ENCODE data around the gene GABPB2. TPM values are rescaled to one million over a fixed set of nuclear protein-coding genes. Genes with fewer than 3 reads are reported as not detected.

The GABPB2 gene
- polyA plus RNA-seq, 1 of the 3 experiments (the other 2 are of a cell fraction), result 2.4 TPM

DNA sequence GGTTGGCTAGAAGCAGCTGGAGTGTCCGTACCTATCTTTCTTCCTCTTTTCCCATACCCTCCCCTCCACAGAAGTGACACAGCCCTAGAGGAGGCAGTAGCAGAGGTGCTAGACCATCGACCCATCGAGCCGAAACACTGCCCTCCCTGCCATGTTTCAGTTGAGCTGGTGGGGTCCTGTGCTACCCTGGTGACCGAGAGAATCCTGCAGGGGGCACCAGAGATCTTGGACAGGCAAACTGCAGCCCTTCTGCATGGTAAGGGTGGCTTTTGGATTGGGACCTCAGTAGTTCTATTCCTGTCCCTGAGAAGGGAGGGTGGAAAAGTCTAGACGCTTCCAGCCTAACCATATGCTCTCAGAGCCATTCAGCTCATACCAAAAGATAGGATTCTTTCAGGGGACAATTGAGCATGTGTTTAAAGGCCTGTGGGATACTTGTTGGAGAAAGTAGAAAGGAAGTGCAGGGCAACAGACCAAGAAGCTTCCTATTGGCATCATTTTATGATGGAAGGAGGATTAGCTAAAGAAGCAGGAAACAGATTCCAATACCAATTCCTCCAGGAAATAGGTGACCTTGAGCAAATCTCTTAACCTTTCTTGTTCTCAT lies 45.9 kb upstream of the GABPB2 start (continued):
- TF ChIP-seq, protein P1, sequence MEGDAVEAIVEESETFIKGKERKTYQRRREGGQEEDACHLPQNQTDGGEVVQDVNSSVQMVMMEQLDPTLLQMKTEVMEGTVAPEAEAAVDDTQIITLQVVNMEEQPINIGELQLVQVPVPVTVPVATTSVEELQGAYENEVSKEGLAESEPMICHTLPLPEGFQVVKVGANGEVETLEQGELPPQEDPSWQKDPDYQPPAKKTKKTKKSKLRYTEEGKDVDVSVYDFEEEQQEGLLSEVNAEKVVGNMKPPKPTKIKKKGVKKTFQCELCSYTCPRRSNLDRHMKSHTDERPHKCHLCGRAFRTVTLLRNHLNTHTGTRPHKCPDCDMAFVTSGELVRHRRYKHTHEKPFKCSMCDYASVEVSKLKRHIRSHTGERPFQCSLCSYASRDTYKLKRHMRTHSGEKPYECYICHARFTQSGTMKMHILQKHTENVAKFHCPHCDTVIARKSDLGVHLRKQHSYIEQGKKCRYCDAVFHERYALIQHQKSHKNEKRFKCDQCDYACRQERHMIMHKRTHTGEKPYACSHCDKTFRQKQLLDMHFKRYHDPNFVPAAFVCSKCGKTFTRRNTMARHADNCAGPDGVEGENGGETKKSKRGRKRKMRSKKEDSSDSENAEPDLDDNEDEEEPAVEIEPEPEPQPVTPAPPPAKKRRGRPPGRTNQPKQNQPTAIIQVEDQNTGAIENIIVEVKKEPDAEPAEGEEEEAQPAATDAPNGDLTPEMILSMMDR (IDR thresholded peaks at IDR 0.05), result peak; percentile 76
- TF ChIP-seq, protein P2, sequence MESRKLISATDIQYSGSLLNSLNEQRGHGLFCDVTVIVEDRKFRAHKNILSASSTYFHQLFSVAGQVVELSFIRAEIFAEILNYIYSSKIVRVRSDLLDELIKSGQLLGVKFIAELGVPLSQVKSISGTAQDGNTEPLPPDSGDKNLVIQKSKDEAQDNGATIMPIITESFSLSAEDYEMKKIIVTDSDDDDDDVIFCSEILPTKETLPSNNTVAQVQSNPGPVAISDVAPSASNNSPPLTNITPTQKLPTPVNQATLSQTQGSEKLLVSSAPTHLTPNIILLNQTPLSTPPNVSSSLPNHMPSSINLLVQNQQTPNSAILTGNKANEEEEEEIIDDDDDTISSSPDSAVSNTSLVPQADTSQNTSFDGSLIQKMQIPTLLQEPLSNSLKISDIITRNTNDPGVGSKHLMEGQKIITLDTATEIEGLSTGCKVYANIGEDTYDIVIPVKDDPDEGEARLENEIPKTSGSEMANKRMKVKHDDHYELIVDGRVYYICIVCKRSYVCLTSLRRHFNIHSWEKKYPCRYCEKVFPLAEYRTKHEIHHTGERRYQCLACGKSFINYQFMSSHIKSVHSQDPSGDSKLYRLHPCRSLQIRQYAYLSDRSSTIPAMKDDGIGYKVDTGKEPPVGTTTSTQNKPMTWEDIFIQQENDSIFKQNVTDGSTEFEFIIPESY (IDR thresholded peaks at IDR 0.05; ENCODE audit: borderline replicate concordance, low read depth), result no peak
- TF ChIP-seq IRF3 (IDR thresholded peaks at IDR 0.05; ENCODE audit: low read depth, low read length) (no peak), MXI1 (IDR thresholded peaks at IDR 0.05; ENCODE audit: low read depth, low read length) (no peak), FOSL2 (IDR thresholded peaks at IDR 0.05; ENCODE audit: borderline replicate concordance, low read depth) (no peak)

GRCh38 chr1:151026460-151026859 lies 44.1 kb upstream of the GABPB2 start:
- Histone ChIP-seq H3K36me3 (replicated peaks in 1 of 2; ENCODE audit: control insufficient read depth in 1 of 2, insufficient read depth in 2 of 2, low read length in 1 of 2) (peaks cover 10 to 16% of the 10 kb centered on the region in 2 experiments), H3F3A (replicated peaks; ENCODE audit: insufficient read depth) (no peaks in the 10 kb centered on the region), H3K79me2 (ENCODE audit: insufficient read depth) (no peaks in the 10 kb centered on the region), H3K27ac (ENCODE audit: low read depth in 2 of 2, low read length in 1 of 2) (no peak overlapping the region), H3K4me2 (no peak overlapping the region), H3K4me3 (ENCODE audit: low read depth in 2 of 2, low read length in 1 of 2) (no peak overlapping the region), H2AFZ (ENCODE audit: low read depth) (no peak overlapping the region), H4K20me1 (ENCODE audit: insufficient read depth) (no peaks in the 10 kb centered on the region), H3K27me3 (ENCODE audit: insufficient read depth) (no peaks in the 10 kb centered on the region), H3K4me1 (ENCODE audit: control insufficient read depth in 1 of 2, insufficient read depth in 2 of 2, low read depth in 1 of 2, low read length in 1 of 2) (no peaks in the 10 kb centered on the region), H3K9me3 (no peaks in the 10 kb centered on the region), H3K9me2 (no peaks in the 10 kb centered on the region), H3K9ac (no peak overlapping the region)
- POLR2A ChIA-PET, result no interaction called here
- DNase-seq, result no peak
- TF ChIP-seq MAX (IDR thresholded peaks at IDR 0.05; ENCODE audit: low read depth), result no peak
- no peak for TF ChIP-seq TCF12 (IDR thresholded peaks at IDR 0.05)
- no peak for TF ChIP-seq RFX5 (IDR thresholded peaks at IDR 0.05; ENCODE audit: low read length)
- TF ChIP-seq TAF1 (IDR thresholded peaks at IDR 0.05; ENCODE audit: borderline replicate concordance, low read depth, low read length), result no peak
- TF ChIP-seq ELF1 (IDR thresholded peaks at IDR 0.05), result no peak
- TF ChIP-seq, protein P3, sequence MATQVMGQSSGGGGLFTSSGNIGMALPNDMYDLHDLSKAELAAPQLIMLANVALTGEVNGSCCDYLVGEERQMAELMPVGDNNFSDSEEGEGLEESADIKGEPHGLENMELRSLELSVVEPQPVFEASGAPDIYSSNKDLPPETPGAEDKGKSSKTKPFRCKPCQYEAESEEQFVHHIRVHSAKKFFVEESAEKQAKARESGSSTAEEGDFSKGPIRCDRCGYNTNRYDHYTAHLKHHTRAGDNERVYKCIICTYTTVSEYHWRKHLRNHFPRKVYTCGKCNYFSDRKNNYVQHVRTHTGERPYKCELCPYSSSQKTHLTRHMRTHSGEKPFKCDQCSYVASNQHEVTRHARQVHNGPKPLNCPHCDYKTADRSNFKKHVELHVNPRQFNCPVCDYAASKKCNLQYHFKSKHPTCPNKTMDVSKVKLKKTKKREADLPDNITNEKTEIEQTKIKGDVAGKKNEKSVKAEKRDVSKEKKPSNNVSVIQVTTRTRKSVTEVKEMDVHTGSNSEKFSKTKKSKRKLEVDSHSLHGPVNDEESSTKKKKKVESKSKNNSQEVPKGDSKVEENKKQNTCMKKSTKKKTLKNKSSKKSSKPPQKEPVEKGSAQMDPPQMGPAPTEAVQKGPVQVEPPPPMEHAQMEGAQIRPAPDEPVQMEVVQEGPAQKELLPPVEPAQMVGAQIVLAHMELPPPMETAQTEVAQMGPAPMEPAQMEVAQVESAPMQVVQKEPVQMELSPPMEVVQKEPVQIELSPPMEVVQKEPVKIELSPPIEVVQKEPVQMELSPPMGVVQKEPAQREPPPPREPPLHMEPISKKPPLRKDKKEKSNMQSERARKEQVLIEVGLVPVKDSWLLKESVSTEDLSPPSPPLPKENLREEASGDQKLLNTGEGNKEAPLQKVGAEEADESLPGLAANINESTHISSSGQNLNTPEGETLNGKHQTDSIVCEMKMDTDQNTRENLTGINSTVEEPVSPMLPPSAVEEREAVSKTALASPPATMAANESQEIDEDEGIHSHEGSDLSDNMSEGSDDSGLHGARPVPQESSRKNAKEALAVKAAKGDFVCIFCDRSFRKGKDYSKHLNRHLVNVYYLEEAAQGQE (IDR thresholded peaks at IDR 0.05; ENCODE audit: low read depth, low read length), result no peak
- TF ChIP-seq GABPA (IDR thresholded peaks at IDR 0.05; ENCODE audit: low read depth), result no peak
- CTCF ChIA-PET, result interaction anchor here (1.1 to 5.1 kb wide), 3 partner anchors 20 to 73 kb away, joined by 3 to 29 read pairs (median 4); partner anchors contain the start of gene C1orf56

All from SK-N-SH (cell line).